Measurements from ENCODE around the gene TMED1. TPM values are rescaled to one million over a fixed set of nuclear protein-coding genes. Genes with fewer than 3 reads are reported as not detected.
A peak's percentile ranks its signal among the peaks of the same experiment; 100 is the strongest.

TMED1 gene
- total and polyA plus RNA-seq, 12 donors: 25.9 to 88.6 (median 33.5) TPM

DNA sequence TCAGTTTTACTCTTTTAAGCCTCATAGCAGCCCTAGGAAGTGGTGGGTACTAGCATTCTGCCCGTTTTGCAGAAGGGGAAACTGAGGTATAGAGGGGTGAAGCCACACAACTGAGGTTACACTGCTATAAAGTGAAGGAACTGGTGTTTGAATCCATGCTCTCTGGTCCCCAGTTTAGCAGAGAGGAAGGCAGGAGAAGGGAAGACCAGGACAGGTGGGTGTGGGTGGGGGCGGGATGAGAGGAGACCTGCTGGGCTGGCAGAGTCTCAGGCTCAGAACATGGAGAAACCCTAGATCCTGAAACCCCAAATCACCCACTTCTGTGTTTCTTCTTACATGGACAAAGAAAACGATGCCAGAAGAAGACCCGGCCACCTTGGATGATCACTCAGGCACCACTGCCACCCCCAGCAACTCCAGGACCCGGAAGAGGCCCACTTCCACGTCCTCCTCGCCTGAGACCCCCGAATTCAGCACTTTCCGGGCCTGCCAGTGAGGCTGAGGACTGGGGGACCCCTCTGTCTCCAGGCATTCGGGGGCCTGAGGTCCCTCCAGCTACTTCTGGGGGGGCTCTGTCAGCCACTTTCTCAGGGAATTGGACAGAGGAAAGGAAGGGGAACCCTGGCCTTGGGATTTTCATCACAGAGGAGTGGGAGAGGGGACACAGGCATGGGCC, 33.0 kb upstream of the TMED1 start:
- DNase-seq: no peak
- H3K27me3 ChIP-seq: no peaks in the 10 kb centered on the region
- H3K27ac ChIP-seq: no peak overlapping the region
- WGBS, 2 donors: 90 to 93% methylated on average over 10 of the region's 10 CpGs
- H3K4me1 ChIP-seq: peaks cover 5 to 43% (median 16%) of the 10 kb centered on the region in 9 donors
- no peaks in the 10 kb centered on the region for H3K36me3 ChIP-seq
- H3K9me3 ChIP-seq: no peaks in the 10 kb centered on the region
- TF ChIP-seq, protein P1, sequence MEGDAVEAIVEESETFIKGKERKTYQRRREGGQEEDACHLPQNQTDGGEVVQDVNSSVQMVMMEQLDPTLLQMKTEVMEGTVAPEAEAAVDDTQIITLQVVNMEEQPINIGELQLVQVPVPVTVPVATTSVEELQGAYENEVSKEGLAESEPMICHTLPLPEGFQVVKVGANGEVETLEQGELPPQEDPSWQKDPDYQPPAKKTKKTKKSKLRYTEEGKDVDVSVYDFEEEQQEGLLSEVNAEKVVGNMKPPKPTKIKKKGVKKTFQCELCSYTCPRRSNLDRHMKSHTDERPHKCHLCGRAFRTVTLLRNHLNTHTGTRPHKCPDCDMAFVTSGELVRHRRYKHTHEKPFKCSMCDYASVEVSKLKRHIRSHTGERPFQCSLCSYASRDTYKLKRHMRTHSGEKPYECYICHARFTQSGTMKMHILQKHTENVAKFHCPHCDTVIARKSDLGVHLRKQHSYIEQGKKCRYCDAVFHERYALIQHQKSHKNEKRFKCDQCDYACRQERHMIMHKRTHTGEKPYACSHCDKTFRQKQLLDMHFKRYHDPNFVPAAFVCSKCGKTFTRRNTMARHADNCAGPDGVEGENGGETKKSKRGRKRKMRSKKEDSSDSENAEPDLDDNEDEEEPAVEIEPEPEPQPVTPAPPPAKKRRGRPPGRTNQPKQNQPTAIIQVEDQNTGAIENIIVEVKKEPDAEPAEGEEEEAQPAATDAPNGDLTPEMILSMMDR (IDR thresholded peaks at IDR 0.05): no peak
- no peak overlapping the region for H3K4me3 ChIP-seq
- ATAC-seq: no peak
- intact Hi-C loops (cut with DNase I): loop anchor here in 4 of 10 donors (5.0 to 10.0 kb wide), 4 partner anchors 94 to 154 kb away; partner anchors contain the start of gene DNM2 (in 2 of the 4)

DNA sequence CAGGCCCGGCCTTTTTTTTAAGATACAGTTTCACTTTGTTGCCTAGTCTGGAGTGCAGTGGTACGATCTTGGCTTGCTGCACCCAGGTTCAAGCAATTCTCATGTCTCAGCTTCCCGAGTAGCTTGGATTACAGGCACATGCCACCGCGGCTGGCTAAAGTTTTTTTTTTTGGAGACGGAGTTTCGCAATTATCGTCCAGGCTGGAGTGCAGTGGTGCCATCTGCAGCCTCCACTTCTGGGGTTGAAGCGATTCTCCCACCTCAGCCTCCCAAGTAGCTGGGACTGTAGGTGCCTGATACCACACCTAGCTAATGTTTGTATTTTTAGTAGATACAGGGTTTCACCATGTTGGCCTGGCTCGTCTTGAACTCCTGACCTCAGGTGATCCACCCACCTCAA, 30.5 kb upstream of the TMED1 start:
- H3K9me3 ChIP-seq: no peaks in the 10 kb centered on the region
- H3K27ac ChIP-seq: no peak overlapping the region
- no peak for DNase-seq
- TF ChIP-seq, protein P1 (IDR thresholded peaks at IDR 0.05): no peak
- no peaks in the 10 kb centered on the region for H3K27me3 ChIP-seq
- ATAC-seq: no peak
- H3K36me3 ChIP-seq: no peaks in the 10 kb centered on the region
- intact Hi-C loops (cut with DNase I): loop anchor here in 4 of 10 donors (5.0 to 10.0 kb wide), 4 partner anchors 92 to 152 kb away; partner anchors contain the start of gene DNM2 (in 2 of the 4)
- H3K4me3 ChIP-seq: no peak overlapping the region
- 94 to 95% methylated on average over 10 of the region's 10 CpGs for WGBS, 2 donors
- peaks cover 0 to 38% (median 10%) of the 10 kb centered on the region in 9 donors for H3K4me1 ChIP-seq

DNA sequence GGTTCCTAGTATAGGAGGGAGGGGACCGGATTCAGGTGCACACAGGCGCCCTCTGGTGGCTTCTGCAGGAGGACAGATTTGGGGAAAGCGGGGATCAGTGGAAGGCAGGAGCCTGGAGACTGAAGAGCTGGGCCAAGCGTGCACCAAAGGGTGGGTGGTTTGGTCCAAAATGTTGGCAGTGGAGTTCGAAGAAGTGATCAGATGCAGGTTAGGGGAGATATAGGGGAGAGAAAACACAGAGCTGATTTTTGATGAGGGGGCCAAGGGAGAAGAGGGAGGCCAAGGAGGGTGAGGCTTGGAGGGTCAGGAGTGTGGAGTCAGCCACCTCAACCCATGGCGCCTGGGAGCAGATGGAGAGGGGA, 28.5 kb upstream of the TMED1 start:
- 13 to 19% methylated on average over 6 of the region's 6 CpGs for WGBS, 2 donors
- Histone ChIP-seq H3K27ac (peak overlapping the region in 3 of 10 donors; percentile 8 to 38 (median 18)), H3K27me3 (no peaks in the 10 kb centered on the region), H3K4me3 (peak overlapping the region in 1 of 10 donors; percentile 15), H3K36me3 (no peaks in the 10 kb centered on the region), H3K4me1 (peaks cover 0 to 39% (median 6%) of the 10 kb centered on the region in 9 donors), H3K9me3 (no peaks in the 10 kb centered on the region)
- DNase-seq: peak; percentile 86 to 89
- intact Hi-C loops (cut with DNase I): loop anchor here (1.0 to 10.0 kb wide), 8 partner anchors 28 to 150 kb away; partner anchors contain the start of genes DNM2 (in 6 of the 10) and TMED1 (in 1 of the 10)
- TF ChIP-seq, protein P1 (IDR thresholded peaks at IDR 0.05): peak; percentile 83 to 94 (median 91)
- peak; percentile 66 to 92 (median 86) for ATAC-seq

DNA sequence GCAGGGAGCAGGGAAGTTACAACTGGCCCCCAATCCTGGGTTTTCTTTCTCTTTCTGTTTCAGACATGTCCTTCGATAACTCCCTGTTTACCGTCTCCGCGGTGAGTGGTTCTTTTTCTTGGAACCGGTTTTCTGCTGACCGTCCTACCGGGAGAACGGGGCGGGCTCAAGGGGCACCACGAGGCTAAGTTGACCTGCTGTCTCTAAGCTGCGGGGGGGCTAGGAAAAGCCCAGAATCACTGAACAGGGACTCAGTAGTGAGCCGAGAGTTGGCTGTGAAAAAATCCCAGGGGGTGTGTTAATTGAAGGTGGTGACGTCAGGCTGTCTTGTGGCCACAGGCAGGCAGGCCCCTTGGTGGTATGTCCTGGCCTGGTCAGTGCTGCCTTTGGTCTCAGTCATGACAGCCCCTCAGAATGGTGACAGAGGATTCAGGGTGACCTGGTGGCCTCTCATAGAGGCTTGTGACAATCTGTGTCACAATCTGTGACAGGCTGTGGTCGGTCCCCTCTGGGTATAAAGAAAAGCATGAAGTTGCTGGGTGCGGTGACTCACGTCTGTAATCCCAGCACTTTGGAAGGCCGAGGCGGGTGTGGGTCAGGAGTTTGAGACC, 27.2 kb upstream of the TMED1 start:
- H3K4me3 ChIP-seq: no peak overlapping the region
- 64 to 72% methylated on average over 18 of the region's 18 CpGs for WGBS, 2 donors
- peaks cover 0 to 35% (median 6%) of the 10 kb centered on the region in 9 donors for H3K4me1 ChIP-seq
- peak in 3 of 8 donors; percentile 9 to 19 (median 9) for ATAC-seq
- no peak for DNase-seq
- intact Hi-C loops (cut with DNase I): loop anchor here (5.0 to 10.0 kb wide), 6 partner anchors 88 to 148 kb away; partner anchors contain the start of gene DNM2 (in 6 of the 10)
- H3K27ac ChIP-seq: peak overlapping the region in 1 of 10 donors; percentile 18
- H3K36me3 ChIP-seq: no peaks in the 10 kb centered on the region
- H3K27me3 ChIP-seq: no peaks in the 10 kb centered on the region
- no peaks in the 10 kb centered on the region for H3K9me3 ChIP-seq
- TF ChIP-seq, protein P1 (IDR thresholded peaks at IDR 0.05): no peak
